K562 treated with DMSO at 1 percent for 48 hours (cell line): ENCODE results near the gene CYP3A7. TPM values are rescaled to one million over a fixed set of nuclear protein-coding genes. Genes with fewer than 3 reads are reported as not detected.

Source experiments
- total RNA-seq: library from RNA; unstranded; fragments of 300-600 nt; gene quantifications from 2 replicates; pipeline ENCODE4 v1.2.3, GENCODE V29; 2022; ENCODE audit warnings: low replicate concordance; ENCODE audit errors: extremely low read depth

CYP3A7 gene
- not detected in 2 replicates for total RNA-seq

DNA sequence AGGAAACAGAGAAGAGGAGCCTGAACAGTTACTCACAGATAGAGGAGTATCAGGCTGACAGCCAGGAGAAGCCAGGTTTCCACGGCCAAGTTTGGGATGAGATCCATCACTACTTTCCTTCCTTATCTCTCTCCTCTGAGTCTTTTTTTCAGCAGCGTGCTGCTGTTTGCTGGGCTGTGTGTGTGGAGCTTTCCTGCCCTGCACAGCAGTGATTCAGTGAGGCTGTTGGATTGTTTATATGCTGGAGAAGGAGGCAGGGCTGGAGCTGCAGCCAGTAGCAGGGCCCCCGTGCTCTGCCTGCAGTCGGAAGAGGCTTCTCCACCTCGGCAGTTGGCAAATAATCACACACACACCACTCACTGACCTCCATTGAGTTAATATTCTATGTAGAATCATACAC is at the start of gene CYP3A7:
Gene CYP3A7 (minus strand): TSS at position 210 of the 400 bp plus-strand sequence. CDS start 103 bp downstream, at position 107.

DNA sequence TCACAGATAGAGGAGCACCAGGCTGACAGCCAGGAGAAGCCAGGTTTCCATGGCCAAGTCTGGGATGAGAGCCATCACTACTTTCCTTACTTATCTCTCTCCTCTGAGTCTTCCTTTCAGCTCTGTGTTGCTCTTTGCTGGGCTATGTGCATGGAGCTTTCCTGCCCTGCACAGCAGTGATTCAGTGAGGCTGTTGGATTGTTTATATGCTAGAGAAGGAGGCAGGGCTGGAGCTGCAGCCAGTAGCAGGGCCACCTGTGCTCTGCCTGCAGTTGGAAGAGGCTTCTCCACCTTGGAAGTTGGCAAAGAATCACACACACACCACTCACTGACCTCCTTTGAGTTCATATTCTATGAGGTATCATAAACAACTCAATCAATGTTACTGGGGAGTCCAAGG is 49.0 kb upstream of the CYP3A7 start, which contains the start of gene CYP3A4:
Gene CYP3A4 (minus strand): TSS at position 178 of the 400 bp plus-strand sequence. CDS start 103 bp downstream, at position 75.

DNA sequence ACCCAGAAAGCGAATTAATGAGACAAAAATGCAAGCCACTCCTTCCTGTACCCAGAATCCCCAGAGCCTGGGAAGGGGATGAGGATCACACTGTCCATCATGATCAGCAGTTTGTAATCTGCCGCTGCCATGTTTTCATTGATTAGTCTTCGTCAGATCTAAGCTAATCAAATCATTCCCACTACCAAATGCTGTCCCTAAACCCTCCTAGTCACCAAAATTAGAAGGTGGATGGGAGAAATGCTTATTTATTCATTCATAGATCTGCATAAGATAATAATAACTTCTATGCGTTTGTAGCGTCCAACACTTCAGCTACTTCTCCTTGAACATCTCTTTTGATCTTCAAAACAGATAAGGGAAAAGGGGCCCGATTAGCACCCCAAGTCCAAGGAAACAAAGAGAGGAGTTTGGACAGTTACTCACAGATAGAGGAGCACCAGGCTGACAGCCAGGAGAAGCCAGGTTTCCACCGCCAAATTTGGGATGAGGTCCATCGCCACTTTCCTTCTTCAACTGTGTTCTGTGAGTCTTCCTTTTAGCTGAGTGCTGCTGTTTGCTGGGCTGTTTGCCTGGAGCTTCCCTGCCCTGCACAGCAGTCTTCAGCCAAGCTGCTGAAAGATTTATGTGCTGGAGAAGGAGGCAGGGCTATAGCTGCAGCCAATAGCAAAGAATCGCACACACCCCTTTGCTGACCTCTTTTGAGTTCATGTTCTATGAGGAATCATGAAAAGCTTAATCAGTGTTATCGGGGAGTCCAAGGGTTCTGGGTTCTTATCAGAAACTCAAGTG is 55.4 kb downstream of the CYP3A7 start, which contains the start of gene CYP3A5:
Gene CYP3A5 (minus strand): TSS at position 597 of the 792 bp plus-strand sequence. CDS start 100 bp downstream, at position 497.

Other genes starting within 250 kb of the CYP3A7 start
- gene ZNF394, start 234.9 kb downstream of the CYP3A7 start, total RNA-seq, result not detected in 2 replicates
- gene ZKSCAN5, start 230.5 kb downstream of the CYP3A7 start, total RNA-seq, result not detected in 2 replicates
- gene FAM200A, start 183.1 kb downstream of the CYP3A7 start, total RNA-seq, result not detected in 2 replicates
- gene ZNF655, start 176.6 kb downstream of the CYP3A7 start, total RNA-seq, result not detected in 2 replicates
- gene TMEM225B, start 136.9 kb downstream of the CYP3A7 start, total RNA-seq, result not detected in 2 replicates
- gene ZSCAN25, start 118.2 kb downstream of the CYP3A7 start, total RNA-seq, result not detected in 2 replicates
- gene CYP3A5, start 55.2 kb downstream of the CYP3A7 start, total RNA-seq, result not detected in 2 replicates
- not detected in 2 replicates for gene CYP3A4, start 49.0 kb upstream of the CYP3A7 start, total RNA-seq
- not detected in 2 replicates for gene CYP3A43, start 92.8 kb upstream of the CYP3A7 start, total RNA-seq
- not detected in 2 replicates for gene OR2AE1, start 141.8 kb upstream of the CYP3A7 start, total RNA-seq
- gene TRIM4, start 184.3 kb upstream of the CYP3A7 start, total RNA-seq, result not detected in 2 replicates
- gene GJC3, start 194.4 kb upstream of the CYP3A7 start, total RNA-seq, result not detected in 2 replicates
- gene AZGP1, start 240.8 kb upstream of the CYP3A7 start, total RNA-seq, result not detected in 2 replicates